ENCODE results near the gene TRAPPC2.
"Not testable (repeated sequence)": the region's sequence is repeated elsewhere in the genome, so short reads cannot be mapped to it uniquely, and the experiment has no call there.

DNA sequence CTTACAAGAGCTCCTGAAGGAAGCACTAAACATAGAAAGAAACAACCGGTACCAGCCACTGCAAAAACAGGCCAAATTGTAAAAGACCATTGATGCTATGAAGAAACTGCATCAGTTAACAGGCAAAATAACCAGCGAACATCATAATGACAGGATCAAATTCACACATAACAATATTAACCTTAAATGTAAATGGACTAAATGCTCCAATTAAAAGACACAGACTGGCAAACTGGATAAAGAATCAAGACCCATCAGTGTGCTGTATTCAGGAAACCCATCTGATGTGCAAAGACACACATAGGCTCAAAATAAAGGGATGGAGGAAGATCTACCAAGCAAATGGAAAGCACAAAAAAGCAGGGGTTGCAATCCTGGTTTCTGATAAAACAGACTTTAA, 7.8 kb downstream of the TRAPPC2 start:
- TF ChIP-seq, protein P1, sequence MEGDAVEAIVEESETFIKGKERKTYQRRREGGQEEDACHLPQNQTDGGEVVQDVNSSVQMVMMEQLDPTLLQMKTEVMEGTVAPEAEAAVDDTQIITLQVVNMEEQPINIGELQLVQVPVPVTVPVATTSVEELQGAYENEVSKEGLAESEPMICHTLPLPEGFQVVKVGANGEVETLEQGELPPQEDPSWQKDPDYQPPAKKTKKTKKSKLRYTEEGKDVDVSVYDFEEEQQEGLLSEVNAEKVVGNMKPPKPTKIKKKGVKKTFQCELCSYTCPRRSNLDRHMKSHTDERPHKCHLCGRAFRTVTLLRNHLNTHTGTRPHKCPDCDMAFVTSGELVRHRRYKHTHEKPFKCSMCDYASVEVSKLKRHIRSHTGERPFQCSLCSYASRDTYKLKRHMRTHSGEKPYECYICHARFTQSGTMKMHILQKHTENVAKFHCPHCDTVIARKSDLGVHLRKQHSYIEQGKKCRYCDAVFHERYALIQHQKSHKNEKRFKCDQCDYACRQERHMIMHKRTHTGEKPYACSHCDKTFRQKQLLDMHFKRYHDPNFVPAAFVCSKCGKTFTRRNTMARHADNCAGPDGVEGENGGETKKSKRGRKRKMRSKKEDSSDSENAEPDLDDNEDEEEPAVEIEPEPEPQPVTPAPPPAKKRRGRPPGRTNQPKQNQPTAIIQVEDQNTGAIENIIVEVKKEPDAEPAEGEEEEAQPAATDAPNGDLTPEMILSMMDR (IDR thresholded peaks at IDR 0.05) = not testable (repeated sequence)
- not testable (repeated sequence) for TF ChIP-seq POLR2A (IDR thresholded peaks at IDR 0.05)

All from uterus (tissue), 2 donors.